ENCODE measurements around the gene RNF11.
"Not testable (repeated sequence)": the region's sequence is repeated elsewhere in the genome, so short reads cannot be mapped to it uniquely, and the experiment has no call there.

The RNF11 gene

GRCh38 chr1:51224255-51224654 is 11.8 kb upstream of the RNF11 start:
- no peak for TF ChIP-seq CTCF (IDR thresholded peaks at IDR 0.05; ENCODE audit: low read depth, low read length, missing control alignments)
- no peak overlapping the region for H3K4me3 ChIP-seq (replicated peaks; ENCODE audit: low read depth, low read length)
- no peak for DNase-seq (ENCODE audit: extremely low read depth, low read depth)

GRCh38 chr1:51227231-51227960 is 8.7 kb upstream of the RNF11 start:
- not testable (repeated sequence) for H3K4me3 ChIP-seq (replicated peaks; ENCODE audit: low read depth, low read length); DNase-seq (ENCODE audit: extremely low read depth, low read depth)

GRCh38 chr1:51228471-51228870 is 7.6 kb upstream of the RNF11 start:
- not testable (repeated sequence) for DNase-seq (ENCODE audit: extremely low read depth, low read depth); H3K4me3 ChIP-seq (replicated peaks; ENCODE audit: low read depth, low read length)

- no peak for DNase-seq (ENCODE audit: extremely low read depth, low read depth)
Measured at GRCh38 chr1:51230501-51231078, 5.5 kb upstream of the RNF11 start.

GRCh38 chr1:51231120-51231519 is 5.0 kb upstream of the RNF11 start:
- no peak overlapping the region for H3K4me3 ChIP-seq (replicated peaks; ENCODE audit: low read depth, low read length)
- no peak for TF ChIP-seq CTCF (IDR thresholded peaks at IDR 0.05; ENCODE audit: low read depth, low read length, missing control alignments)
- DNase-seq (ENCODE audit: extremely low read depth, low read depth): no peak

More at GRCh38 chr1:51230501-51231078, 5.5 kb upstream of the RNF11 start:
- no peak overlapping the region for H3K4me3 ChIP-seq (replicated peaks; ENCODE audit: low read depth, low read length)
- no peak for TF ChIP-seq CTCF (IDR thresholded peaks at IDR 0.05; ENCODE audit: low read depth, low read length, missing control alignments)

- H3K4me3 ChIP-seq (replicated peaks; ENCODE audit: low read depth, low read length): no peak overlapping the region
- DNase-seq (ENCODE audit: extremely low read depth, low read depth): no peak
- no peak for TF ChIP-seq CTCF (IDR thresholded peaks at IDR 0.05; ENCODE audit: low read depth, low read length, missing control alignments)
Measured at GRCh38 chr1:51231896-51232295, 4.2 kb upstream of the RNF11 start.

GRCh38 chr1:51234236-51234635 is 1.8 kb upstream of the RNF11 start:
- not testable (repeated sequence) for H3K4me3 ChIP-seq (replicated peaks; ENCODE audit: low read depth, low read length); DNase-seq (ENCODE audit: extremely low read depth, low read depth)

GRCh38 chr1:51234721-51235425 is 1.2 kb upstream of the RNF11 start:
- no peak for TF ChIP-seq CTCF (IDR thresholded peaks at IDR 0.05; ENCODE audit: low read depth, low read length, missing control alignments)
- H3K4me3 ChIP-seq (replicated peaks; ENCODE audit: low read depth, low read length): no peak overlapping the region
- no peak for DNase-seq (ENCODE audit: extremely low read depth, low read depth)
